Measurements from ENCODE around the gene LMF1.

GRCh38 chr16:868386-868755 lies 102.4 kb downstream of the LMF1 start:
- TF ChIP-seq CTCF (conservative IDR thresholded peaks at IDR 0.05; ENCODE audit: low read depth, low read length), result no peak
- TF ChIP-seq EZH2 (IDR thresholded peaks at IDR 0.05; ENCODE audit: low read length, unreplicated experiment), result no peak
- TF ChIP-seq EZH2phosphoT487 (IDR thresholded peaks at IDR 0.05; ENCODE audit: borderline replicate concordance, low read length), result no peak
